HepG2 (cell line): ENCODE data around the gene RIMOC1. TPM values are rescaled to one million over a fixed set of nuclear protein-coding genes. Genes with fewer than 3 reads are reported as not detected.
A peak's percentile ranks its signal among the peaks of the same experiment; 100 is the strongest.

ENCODE experiments used
- CEBPG ChIP-seq: IDR thresholded peaks from 2 replicates; pipeline ENCODE4 v1.6.1; 2016
- ESRRA ChIP-seq: sonication (generic); formaldehyde crosslinking; IDR thresholded peaks from 2 replicates; pipeline ENCODE4 v1.5.1; 2020; ENCODE audit warnings: mild to moderate bottlenecking, low read depth, missing genetic modification reagents
- GATAD1 ChIP-seq: IDR thresholded peaks from 2 replicates; pipeline ENCODE4 v1.6.1; 2016; ENCODE audit warnings: missing genetic modification reagents, missing compliant biosample characterization
- GMEB1 ChIP-seq: sonication (generic); formaldehyde crosslinking; IDR thresholded peaks from 2 replicates; pipeline ENCODE4 v1.5.1; 2020; ENCODE audit warnings: missing genetic modification reagents, mild to moderate bottlenecking, borderline replicate concordance
- GPN1 ChIP-seq: sonication (generic); formaldehyde crosslinking; IDR thresholded peaks from 2 replicates; pipeline ENCODE4 v1.5.1; 2020; ENCODE audit warnings: missing genetic modification reagents, borderline replicate concordance
- IRF2 ChIP-seq: IDR thresholded peaks from 2 replicates; pipeline ENCODE4 v1.6.1; 2018; ENCODE audit warnings: missing genetic modification reagents, missing compliant biosample characterization
- KAT2B ChIP-seq: fragments of 150-350 bp; IDR thresholded peaks from 2 replicates; pipeline ENCODE4 v1.6.1; 2014; ENCODE audit warnings: low read depth, low read length, borderline replicate concordance
- MLLT10 ChIP-seq: sonication (generic); formaldehyde crosslinking; IDR thresholded peaks from 2 replicates; pipeline ENCODE4 v1.4.0; 2020; ENCODE audit warnings: missing genetic modification reagents
- MLX ChIP-seq: IDR thresholded peaks from 2 replicates; pipeline ENCODE4 v1.6.1; 2016
- MXI1 ChIP-seq: IDR thresholded peaks from 3 replicates; pipeline ENCODE4 v1.6.1; 2012; ENCODE audit warnings: low read depth, low read length, inconsistent platforms, borderline replicate concordance
- NR0B2 ChIP-seq: sonication (generic); formaldehyde crosslinking; IDR thresholded peaks from 2 replicates; pipeline ENCODE4 v1.4.0; 2020; ENCODE audit warnings: mild to moderate bottlenecking, missing genetic modification reagents
- NR1H2 ChIP-seq: sonication (generic); formaldehyde crosslinking; IDR thresholded peaks from 2 replicates; pipeline ENCODE4 v1.8.1; 2022; ENCODE audit warnings: low read depth, missing genetic modification reagents, borderline replicate concordance
- RXRA ChIP-seq: sonication (generic); formaldehyde crosslinking; IDR thresholded peaks from 2 replicates; pipeline ENCODE4 v1.5.1; 2020; ENCODE audit warnings: missing genetic modification reagents
- SRSF4 ChIP-seq: fragments of 200-400 bp; formaldehyde crosslinking; IDR thresholded peaks from one replicate; pipeline ENCODE4 v1.6.1; 2018; ENCODE audit warnings: mild to moderate bottlenecking, low read depth, low read length, moderate library complexity; ENCODE audit not compliant: poor library complexity, severe bottlenecking
- TAF15 ChIP-seq: fragments of 200-400 bp; formaldehyde crosslinking; IDR thresholded peaks from one replicate; pipeline ENCODE4 v1.6.1; 2018; ENCODE audit warnings: mild to moderate bottlenecking, low read depth, low read length; ENCODE audit not compliant: poor library complexity, severe bottlenecking
- ZBTB44 ChIP-seq: sonication (generic); formaldehyde crosslinking; IDR thresholded peaks from 2 replicates; pipeline ENCODE4 v1.4.0; 2020; ENCODE audit warnings: missing genetic modification reagents
- ZNF225 ChIP-seq: sonication (generic); formaldehyde crosslinking; IDR thresholded peaks from 2 replicates; pipeline ENCODE4 v1.4.0; 2020; ENCODE audit warnings: mild to moderate bottlenecking, missing genetic modification reagents
- ZNF3 ChIP-seq: IDR thresholded peaks from 2 replicates; pipeline ENCODE4 v1.7.0; 2017; ENCODE audit warnings: inconsistent platforms
- ZNF333 ChIP-seq: sonication (generic); formaldehyde crosslinking; IDR thresholded peaks from 2 replicates; pipeline ENCODE4 v1.4.0; 2020; ENCODE audit warnings: mild to moderate bottlenecking, missing genetic modification reagents, borderline replicate concordance
- ZNF350 ChIP-seq: sonication (generic); formaldehyde crosslinking; IDR thresholded peaks from 2 replicates; pipeline ENCODE4 v1.4.0; 2020; ENCODE audit warnings: mild to moderate bottlenecking, low read depth, missing genetic modification reagents, borderline replicate concordance
- ZNF446 ChIP-seq: sonication (generic); formaldehyde crosslinking; IDR thresholded peaks from 2 replicates; pipeline ENCODE4 v1.5.0; 2020; ENCODE audit warnings: mild to moderate bottlenecking, missing genetic modification reagents
- ZNF75D ChIP-seq: sonication (generic); formaldehyde crosslinking; IDR thresholded peaks from 2 replicates; pipeline ENCODE4 v1.8.1; 2023; ENCODE audit warnings: missing genetic modification reagents, mild to moderate bottlenecking, borderline replicate concordance
- ZNF790 ChIP-seq: sonication (generic); formaldehyde crosslinking; IDR thresholded peaks from 2 replicates; pipeline ENCODE4 v1.8.0; 2022; ENCODE audit warnings: missing genetic modification reagents, mild to moderate bottlenecking, borderline replicate concordance
- ZNF839 ChIP-seq: sonication (generic); formaldehyde crosslinking; IDR thresholded peaks from 2 replicates; pipeline ENCODE4 v1.4.0; 2020; ENCODE audit warnings: missing genetic modification reagents, mild to moderate bottlenecking, borderline replicate concordance
- polyA plus RNA-seq, 8 experiments: library from polyadenylated mRNA; depleted of rRNA in 3 of 8; stranded (reverse) in 7 of 8; unstranded in 1 of 8; fragments of >200 nt; fragmentation: Illumina TruSeq in 4 of 8; extraction: Trizol in 4 of 8; gene quantifications; 2 replicates each; pipeline versions ENCODE4 v1.2.1 to v1.2.3, GENCODE V29; 2011 to 2016; ENCODE audit warnings: low read depth in 4 of 8, missing spikeins in 1 of 8, mixed read lengths in 1 of 8; ENCODE audit not compliant: insufficient read depth in 1 of 8
- total RNA-seq, 5 experiments: library from RNA; depleted of rRNA; stranded (reverse); fragments of >200 nt; fragmentation: Illumina TruSeq; extraction: Trizol; gene quantifications; 2 replicates each; pipeline ENCODE4 v1.2.3, GENCODE V29; 2016; ENCODE audit warnings: low read depth in 1 of 5

Gene RIMOC1
- total and polyA plus RNA-seq, 2 of the 13 experiments (the other 11 are each of a cell fraction or from before 2014, with no cell fraction given), result 16.3 to 16.9 TPM

GRCh38 chr5:41924872-41925554 is 20.9 kb downstream of the RIMOC1 start, which contains the start of gene FBXO4 (continued):
- peak; percentile 44; the same call in 1 of the 2 replicates for TF ChIP-seq CEBPG
- no peak; the same call in 1 of the 2 replicates for TF ChIP-seq NR0B2 (CRISPR knock-in tag)
- peak; percentile 71; the same call in 1 of the 3 replicates for TF ChIP-seq MXI1
- no peak; the same call in 1 of the 2 replicates for TF ChIP-seq ZBTB44
- TF ChIP-seq IRF2 (CRISPR knock-in tag), result peak; percentile 84; the same call in 1 of the 2 replicates
- TF ChIP-seq GMEB1 (CRISPR knock-in tag), result peak; percentile 91
- no peak for TF ChIP-seq SRSF4
- 0 out of 2 replicates have a peak, but pooled peaks have one; percentile 7 for TF ChIP-seq ZNF75D (CRISPR knock-in tag)
- 0 out of 2 replicates have a peak, but pooled peaks have one; percentile 51 for TF ChIP-seq ZNF446 (CRISPR knock-in tag)
- no peak for TF ChIP-seq KAT2B
- 0 out of 2 replicates have a peak, but pooled peaks have one; percentile 47 for TF ChIP-seq NR1H2
- TF ChIP-seq ESRRA (CRISPR knock-in tag), result peak; percentile 63
- peak; percentile 86 for TF ChIP-seq GATAD1
- TF ChIP-seq ZNF790 (CRISPR knock-in tag), result peak; percentile 76; the same call in 1 of the 2 replicates
- TF ChIP-seq GPN1 (CRISPR knock-in tag), result no peak; the same call in 1 of the 2 replicates
- TF ChIP-seq TAF15, result peak; percentile 74
- TF ChIP-seq ZNF333 (CRISPR knock-in tag), result peak; percentile 32; the same call in 1 of the 2 replicates
- no peak for TF ChIP-seq MLX (CRISPR knock-in tag)
- peak; percentile 73 for TF ChIP-seq RXRA
- no peak for TF ChIP-seq ZNF3 (CRISPR knock-in tag)
- TF ChIP-seq ZNF839 (CRISPR knock-in tag), result no peak
- TF ChIP-seq MLLT10 (CRISPR knock-in tag), result no peak
- TF ChIP-seq ZNF225 (CRISPR knock-in tag), result peak; percentile 81; the same call in 1 of the 2 replicates
- TF ChIP-seq ZNF350 (CRISPR knock-in tag), result peak; percentile 77; the same call in 1 of the 2 replicates
